ENCODE measurements around the gene DCAF7. TPM values are rescaled to one million over a fixed set of nuclear protein-coding genes. Genes with fewer than 3 reads are reported as not detected.

Gene DCAF7
- total RNA-seq, 1 experiment from 2014 or later = 144 TPM

GRCh38 chr17:63635787-63636186 is 85.5 kb downstream of the DCAF7 start:
- RAD21 ChIA-PET (ENCODE audit: low non-redundant PET in 1 of 2, low total read pairs in 2 of 2, uncharacterized antibody in 2 of 2, unreplicated experiment in 2 of 2) = no interaction called here
- CTCF ChIA-PET = interaction anchor here (0.5 kb wide), 1 partner anchor 134 kb away, joined by 3 read pairs; no protein-coding TSS in a partner anchor
- Histone ChIP-seq H3K4me2 (ENCODE audit: low read length) (no peak overlapping the region), H4K20me1 (ENCODE audit: insufficient read depth) (no peaks in the 10 kb centered on the region), H3K4me1 (ENCODE audit: control insufficient read depth in 1 of 2, insufficient read depth in 2 of 2, low read length in 2 of 2) (no peaks in the 10 kb centered on the region), H3K79me2 (ENCODE audit: insufficient read depth, low read length) (no peaks in the 10 kb centered on the region), H3K9me2 (ENCODE audit: insufficient read depth) (no peaks in the 10 kb centered on the region), H2AFZ (ENCODE audit: low read depth, low read length, poor library complexity, severe bottlenecking) (no peak overlapping the region), H3K4me3 (replicated peaks in 1 of 2; ENCODE audit: low read depth in 1 of 2, low read length in 2 of 2) (no peak overlapping the region), H3K27me3 (ENCODE audit: insufficient read depth, low read length) (no peaks in the 10 kb centered on the region), H3K27ac (ENCODE audit: low read depth, low read length) (no peak overlapping the region), H3K9me3 (ENCODE audit: control insufficient read depth in 1 of 2, insufficient read depth in 1 of 2, low read depth in 1 of 2, low read length in 2 of 2) (no peaks in the 10 kb centered on the region), H3K36me3 (ENCODE audit: control insufficient read depth in 1 of 2, insufficient read depth in 2 of 2, low read length in 2 of 2) (no peaks in the 10 kb centered on the region), H3K9ac (ENCODE audit: low read length) (no peak overlapping the region)
- TF ChIP-seq ZBTB33 (IDR thresholded peaks at IDR 0.05; ENCODE audit: extremely low read depth, insufficient replicate concordance, low read length) = no peak
- no peak for TF ChIP-seq JUND (IDR thresholded peaks at IDR 0.05)
- TF ChIP-seq ATF3 (IDR thresholded peaks at IDR 0.05) = no peak
- TF ChIP-seq EZH2 (IDR thresholded peaks at IDR 0.05) = no peak
- TF ChIP-seq TCF7L2 (IDR thresholded peaks at IDR 0.05; ENCODE audit: borderline replicate concordance, extremely low read depth, insufficient read depth, insufficient read length) = no peak
- TF ChIP-seq EZH2phosphoT487 (IDR thresholded peaks at IDR 0.05; ENCODE audit: borderline replicate concordance) = no peak
- no peak for TF ChIP-seq RAD21 (IDR thresholded peaks at IDR 0.05; ENCODE audit: low read depth)
- no peak for TF ChIP-seq CTCF (IDR thresholded peaks at IDR 0.05 in 2 of 3, conservative IDR thresholded peaks at IDR 0.05 in 1 of 3; ENCODE audit: borderline replicate concordance in 1 of 3, insufficient read depth in 1 of 3, low read depth in 2 of 3, low read length in 2 of 3)
- TF ChIP-seq CEBPB (IDR thresholded peaks at IDR 0.05; ENCODE audit: low read depth) = no peak
- TF ChIP-seq CBX3 (IDR thresholded peaks at IDR 0.05; ENCODE audit: low read depth) = no peak
- no peak for TF ChIP-seq ZFX (IDR thresholded peaks at IDR 0.05)
- TF ChIP-seq SRF (IDR thresholded peaks at IDR 0.05; ENCODE audit: low read depth) = no peak
- TF ChIP-seq SP1 (IDR thresholded peaks at IDR 0.05; ENCODE audit: low read depth) = no peak
- no peak for TF ChIP-seq POLR2A (IDR thresholded peaks at IDR 0.05; ENCODE audit: borderline replicate concordance, extremely low read depth, insufficient read depth, insufficient read length)
- no peak for TF ChIP-seq MAX (IDR thresholded peaks at IDR 0.05)
- TF ChIP-seq SIN3A (IDR thresholded peaks at IDR 0.05; ENCODE audit: low read depth) = no peak
- TF ChIP-seq ZNF274 (IDR thresholded peaks at IDR 0.05; ENCODE audit: low read depth, low read length) = no peak
- no peak for TF ChIP-seq ELF1 (IDR thresholded peaks at IDR 0.05; ENCODE audit: borderline replicate concordance, low read depth)
- no peak for TF ChIP-seq POLR2AphosphoS5 (IDR thresholded peaks at IDR 0.05; ENCODE audit: low read depth, low read length)
- POLR2A ChIA-PET = interaction anchor here (1.4 kb wide), 1 partner anchor 14 kb away, joined by 6 read pairs; the partner anchor contains the start of gene MAP3K3
- ATAC-seq (no peak), DNase-seq (ENCODE audit: low read depth, low spot score) (no peak)
- intact Hi-C loops (cut with micrococcal nuclease) = no loop called here
- no TSS peak for BruUV-seq (replicated peaks)
